Fibroblast of the aortic adventitia (primary cell): ENCODE data around the gene HIGD2A. TPM values are rescaled to one million over a fixed set of nuclear protein-coding genes. Genes with fewer than 3 reads are reported as not detected.

ENCODE experiments used
- DNase-seq: peaks from one replicate; pipeline ENCODE4 v3.0.0-alpha.2; 2010; ENCODE audit warnings: low read depth
- H3K4me3 ChIP-seq: 2 replicates; pipeline ENCODE4 v1.5.1; 2011; ENCODE audit warnings: low read depth, mild to moderate bottlenecking, control low read depth, low read length, moderate library complexity
- total RNA-seq: library from RNA; depleted of rRNA; stranded (reverse); fragments of >200 nt; gene quantifications from 2 replicates; pipeline ENCODE4 v1.2.3, GENCODE V29; 2012; ENCODE audit warnings: low replicate concordance
- TF ChIP-seq, protein P1 (sequence below): IDR thresholded peaks from 2 replicates; pipeline ENCODE4 v1.5.1; 2011; ENCODE audit warnings: mild to moderate bottlenecking, low read length, control low read depth, inconsistent platforms; ENCODE audit not compliant: insufficient read depth

The HIGD2A gene
- total RNA-seq, 1 donor = 51.9 TPM

GRCh38 chr5:176425138-176425537 is 36.6 kb downstream of the HIGD2A start:
- DNase-seq = peak; percentile 96

DNA sequence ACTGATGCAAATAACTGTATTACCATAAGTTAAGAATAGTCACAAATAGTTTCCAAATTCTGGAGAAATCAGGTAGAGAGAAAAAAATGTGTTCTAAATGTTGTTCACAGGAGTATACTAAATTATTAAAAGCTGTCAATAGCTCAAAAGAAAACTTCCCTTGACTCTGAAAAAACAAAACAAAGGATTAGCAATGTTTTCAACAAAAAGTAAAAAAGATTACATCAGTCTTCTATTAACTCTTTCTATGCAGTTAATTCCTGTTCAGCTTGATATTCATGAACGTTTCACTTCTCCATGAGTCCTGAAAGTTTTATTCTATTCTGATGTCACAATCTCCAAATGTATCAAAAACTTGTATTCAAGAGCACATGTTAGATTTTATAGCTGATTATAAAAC is 37.2 kb downstream of the HIGD2A start:
- TF ChIP-seq, protein P1, sequence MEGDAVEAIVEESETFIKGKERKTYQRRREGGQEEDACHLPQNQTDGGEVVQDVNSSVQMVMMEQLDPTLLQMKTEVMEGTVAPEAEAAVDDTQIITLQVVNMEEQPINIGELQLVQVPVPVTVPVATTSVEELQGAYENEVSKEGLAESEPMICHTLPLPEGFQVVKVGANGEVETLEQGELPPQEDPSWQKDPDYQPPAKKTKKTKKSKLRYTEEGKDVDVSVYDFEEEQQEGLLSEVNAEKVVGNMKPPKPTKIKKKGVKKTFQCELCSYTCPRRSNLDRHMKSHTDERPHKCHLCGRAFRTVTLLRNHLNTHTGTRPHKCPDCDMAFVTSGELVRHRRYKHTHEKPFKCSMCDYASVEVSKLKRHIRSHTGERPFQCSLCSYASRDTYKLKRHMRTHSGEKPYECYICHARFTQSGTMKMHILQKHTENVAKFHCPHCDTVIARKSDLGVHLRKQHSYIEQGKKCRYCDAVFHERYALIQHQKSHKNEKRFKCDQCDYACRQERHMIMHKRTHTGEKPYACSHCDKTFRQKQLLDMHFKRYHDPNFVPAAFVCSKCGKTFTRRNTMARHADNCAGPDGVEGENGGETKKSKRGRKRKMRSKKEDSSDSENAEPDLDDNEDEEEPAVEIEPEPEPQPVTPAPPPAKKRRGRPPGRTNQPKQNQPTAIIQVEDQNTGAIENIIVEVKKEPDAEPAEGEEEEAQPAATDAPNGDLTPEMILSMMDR = no peak
- DNase-seq = no peak
- no peak overlapping the region for H3K4me3 ChIP-seq

More at GRCh38 chr5:176425138-176425537, 36.6 kb downstream of the HIGD2A start:
- H3K4me3 ChIP-seq = no peak overlapping the region
- TF ChIP-seq, protein P1 = no peak

DNA sequence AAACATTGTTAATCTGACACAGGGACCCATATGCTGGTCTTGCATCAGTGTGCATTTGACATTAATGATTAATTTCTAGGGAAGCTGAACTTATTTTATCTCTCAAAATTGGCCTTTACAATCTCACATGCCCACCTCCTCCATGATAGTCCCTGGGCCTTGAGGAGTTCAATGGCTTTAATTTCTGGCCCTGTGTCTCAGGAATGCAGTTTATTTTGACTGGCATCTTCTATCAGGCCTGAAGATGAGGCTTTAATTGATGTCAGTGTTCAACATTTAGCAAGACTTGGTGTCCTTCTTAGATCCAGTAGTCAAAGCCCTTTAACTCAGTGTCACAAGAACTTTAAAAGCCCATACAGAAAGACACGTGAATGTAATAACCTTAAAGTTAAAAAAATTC is 38.3 kb downstream of the HIGD2A start:
- DNase-seq = no peak
- H3K4me3 ChIP-seq = no peak overlapping the region
- TF ChIP-seq, protein P1 = no peak

- peak; percentile 28 for DNase-seq
- H3K4me3 ChIP-seq = no peak overlapping the region
- TF ChIP-seq, protein P1 = no peak
These were observed 39.4 kb downstream of the HIGD2A start for GRCh38 chr5:176427971-176428370.

DNA sequence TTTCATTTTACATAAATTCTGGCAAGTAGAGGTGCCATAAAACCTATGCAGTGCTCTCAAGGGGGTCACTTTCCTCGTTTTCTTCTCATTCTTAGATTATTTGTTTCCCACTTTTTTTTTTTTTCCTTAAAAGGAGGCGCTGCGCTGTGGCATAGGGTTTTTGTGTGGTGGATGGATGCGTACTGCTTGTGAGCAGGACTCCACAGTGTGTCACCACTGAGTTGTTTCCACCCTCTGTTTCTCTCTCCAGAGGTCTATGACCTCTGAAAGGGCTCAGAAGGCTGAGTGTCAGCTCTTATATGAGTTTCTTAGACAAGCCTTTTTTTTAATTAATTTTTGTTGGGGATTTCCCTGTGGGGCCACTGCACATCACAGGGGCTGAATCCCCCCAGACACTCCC is 41.4 kb downstream of the HIGD2A start:
- DNase-seq = no peak
- TF ChIP-seq, protein P1 = no peak

GRCh38 chr5:176432707-176433106 is 44.2 kb downstream of the HIGD2A start:
- TF ChIP-seq, protein P1 = no peak
- no peak overlapping the region for H3K4me3 ChIP-seq
- no peak for DNase-seq

More for the DNA sequence above, 41.4 kb downstream of the HIGD2A start:
- no peak overlapping the region for H3K4me3 ChIP-seq

DNA sequence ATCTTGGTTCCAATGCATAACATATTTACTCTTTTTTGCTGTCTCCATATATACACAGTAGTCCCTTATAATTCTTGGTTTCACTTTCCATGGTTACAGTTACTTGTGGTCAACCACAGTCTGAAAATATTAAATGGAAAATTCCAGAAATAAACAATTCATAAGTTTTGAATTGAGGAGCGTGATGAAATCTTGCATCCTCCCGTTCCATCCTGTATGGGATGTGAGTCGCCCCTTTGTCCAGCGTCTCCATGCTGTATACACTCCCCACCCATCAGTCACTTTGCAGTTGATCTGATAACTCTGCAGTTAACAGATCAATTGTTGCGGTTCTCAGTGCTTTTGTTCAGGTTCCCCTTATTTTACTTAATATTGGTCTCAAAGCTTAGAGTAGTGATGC is 48.1 kb downstream of the HIGD2A start:
- TF ChIP-seq, protein P1 = no peak
- no peak overlapping the region for H3K4me3 ChIP-seq
- peak; percentile 56 for DNase-seq
